RWPE1 (cell line): Measurements from ENCODE around the gene DYNLL2.

Source experiments
- CTCF ChIA-PET: fragments of 350-600 bp; sonication (Branson Sonifier 250); formaldehyde crosslinking; extraction: SDS; loops from one replicate; lab custom pipeline; 2021; lab: Yijun Ruan, JAX
- POLR2A ChIA-PET: fragments of 400-600 bp; formaldehyde crosslinking; extraction: SDS; loops from one replicate; lab custom pipeline; 2020; ENCODE audit warnings: antibody characterized with exemption; ENCODE audit not compliant: low non-redundant PET; lab: Yijun Ruan, JAX
- DNase-seq: peaks from one replicate; pipeline ENCODE4 v3.0.0; 2012; ENCODE audit warnings: low spot score
- H3K27ac ChIP-seq: fragments of 450-650 bp; 2 replicates; pipeline ENCODE4 v1.5.1; 2017
- CTCF ChIP-seq: fragments of 450-650 bp; conservative IDR thresholded peaks from 2 replicates; pipeline ENCODE4 v1.5.1; 2017; ENCODE audit warnings: low read depth, mild to moderate bottlenecking

The DYNLL2 gene

DNA sequence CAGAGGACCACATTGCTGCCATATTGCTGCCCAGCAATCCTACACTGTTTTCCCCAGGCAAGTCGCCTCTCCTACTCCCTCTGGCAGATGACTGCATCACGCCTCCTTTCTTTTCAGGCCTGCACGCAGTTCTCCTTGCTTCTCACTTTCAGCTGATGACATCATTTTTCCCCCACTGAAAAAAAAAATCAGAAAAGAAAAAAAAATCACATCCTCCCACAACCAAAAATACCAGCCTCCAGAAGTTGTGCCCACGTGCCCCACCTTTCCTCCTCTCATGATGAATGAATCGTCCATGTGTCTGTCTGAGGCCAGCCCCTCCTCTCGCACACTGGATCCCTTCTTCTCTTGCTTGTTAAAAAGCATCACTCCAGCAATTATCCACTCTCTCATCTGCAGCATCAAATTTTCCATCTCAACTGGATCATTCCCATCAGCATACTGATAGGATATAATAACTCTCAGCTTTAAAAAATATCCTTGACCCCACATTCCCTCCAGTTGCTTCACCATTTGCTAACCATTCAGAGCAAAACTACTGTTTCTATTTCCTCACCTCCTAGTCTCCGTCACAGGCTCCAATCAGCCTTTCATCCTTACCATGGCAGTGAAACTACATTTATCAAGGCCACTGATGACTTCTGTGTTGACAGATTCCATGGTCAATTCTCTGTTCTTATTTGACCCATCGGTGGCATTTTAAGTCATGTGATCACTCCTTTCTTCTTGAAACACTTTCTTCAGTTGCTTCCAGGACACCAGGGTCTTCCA, 30.1 kb upstream of the DYNLL2 start:
- no peak for TF ChIP-seq CTCF
- POLR2A ChIA-PET: no interaction called here
- no peak overlapping the region for H3K27ac ChIP-seq
- CTCF ChIA-PET: no interaction called here
- no peak for DNase-seq

DNA sequence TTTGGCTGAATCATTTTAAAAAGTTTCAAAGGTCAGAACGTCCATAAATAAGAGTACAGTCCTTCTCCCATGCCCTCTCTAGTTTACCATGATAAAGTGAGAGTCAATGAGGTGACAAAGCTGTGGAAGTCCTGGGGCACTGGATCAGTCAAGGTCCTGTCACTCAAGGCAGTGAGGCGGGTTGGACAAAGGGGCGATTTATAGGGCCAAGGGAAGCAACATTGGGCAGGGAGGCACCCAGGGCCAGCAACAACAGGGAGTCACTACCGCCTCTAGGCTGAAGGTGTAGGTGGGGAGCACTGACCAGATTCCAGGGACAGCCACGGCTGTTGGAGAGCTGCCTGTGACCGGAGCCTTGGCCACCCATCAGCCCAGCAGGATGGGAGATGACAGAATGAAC, 28.6 kb upstream of the DYNLL2 start:
- ChIA-PET POLR2A (no interaction called here), CTCF (no interaction called here)
- TF ChIP-seq CTCF: no peak
- H3K27ac ChIP-seq: no peak overlapping the region
- DNase-seq: no peak

DNA sequence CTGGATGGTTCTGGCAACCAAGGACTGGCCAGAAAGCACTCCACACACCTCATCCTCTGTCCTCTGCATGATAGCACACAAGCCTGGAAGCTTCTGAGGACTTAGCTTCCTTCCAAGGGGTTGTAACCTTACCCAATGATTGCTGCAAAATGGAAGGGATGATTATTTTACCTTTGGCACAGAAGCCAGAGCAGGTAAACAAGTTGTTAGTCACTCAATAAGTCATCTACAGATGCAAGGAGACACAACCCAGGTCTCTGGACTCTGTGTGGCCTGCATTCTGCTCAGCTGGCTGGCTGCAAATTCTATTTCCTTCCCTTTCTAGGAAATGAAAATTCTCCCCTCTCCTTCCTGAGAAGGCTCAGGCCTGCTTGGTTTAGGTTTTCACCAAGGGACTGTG, 26.7 kb upstream of the DYNLL2 start:
- H3K27ac ChIP-seq: no peak overlapping the region
- POLR2A ChIA-PET: no interaction called here
- no peak for TF ChIP-seq CTCF
- CTCF ChIA-PET: no interaction called here
- DNase-seq: no peak

DNA sequence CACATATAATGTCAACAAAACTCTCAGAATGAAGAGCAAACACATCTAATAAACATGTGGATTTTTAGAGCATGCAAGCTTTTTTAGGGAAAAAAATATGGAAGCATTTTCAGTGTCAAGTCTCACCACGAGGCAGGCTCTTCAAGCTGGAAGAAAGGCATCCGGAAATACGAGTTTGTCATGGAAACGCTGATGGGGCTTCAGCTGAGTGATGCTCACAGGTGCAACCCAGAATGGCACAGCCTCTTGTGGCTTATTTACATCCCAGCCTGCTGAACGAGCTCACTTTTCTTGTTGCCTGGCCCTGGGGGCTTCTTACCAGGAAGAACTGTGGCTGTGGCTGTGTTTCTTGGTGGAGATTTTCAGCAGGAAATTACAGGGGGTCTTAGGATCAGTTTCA, 24.1 kb upstream of the DYNLL2 start:
- no peak for TF ChIP-seq CTCF
- DNase-seq: no peak
- ChIA-PET CTCF (interaction anchor here (0.8 kb wide), 1 partner anchor 387 kb away, joined by 4 read pairs; no protein-coding TSS in a partner anchor), POLR2A (no interaction called here)
- H3K27ac ChIP-seq: no peak overlapping the region

DNA sequence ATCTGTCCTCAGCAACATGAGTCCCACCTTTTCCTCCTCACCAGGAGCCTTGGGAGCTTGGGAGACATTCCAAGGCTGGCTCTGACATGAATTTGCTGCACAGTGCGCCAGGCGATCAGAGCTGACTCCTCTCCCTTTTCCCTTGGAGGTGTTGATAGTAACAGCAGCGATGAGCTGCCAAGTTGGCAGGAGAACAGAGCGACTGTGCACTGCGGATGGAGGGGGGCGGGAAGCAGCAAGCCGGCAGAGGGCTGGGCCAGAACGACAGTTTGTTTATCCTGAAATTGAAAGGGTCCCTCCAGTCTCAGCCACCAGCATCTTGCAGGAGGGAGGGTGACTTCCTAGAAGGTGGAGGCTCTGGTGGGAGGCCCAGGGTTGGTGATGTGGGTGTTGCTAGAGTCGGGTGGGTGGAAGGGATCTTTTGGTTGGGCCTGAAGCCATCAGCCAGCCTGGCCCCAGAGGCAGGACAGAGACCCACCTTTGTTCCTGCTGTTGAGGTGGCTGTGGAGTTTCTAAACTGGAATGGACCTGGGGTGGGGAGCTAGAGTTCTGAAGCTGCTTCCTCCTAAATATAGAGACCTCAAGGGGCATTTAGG, 22.5 kb upstream of the DYNLL2 start:
- POLR2A ChIA-PET: no interaction called here
- CTCF ChIA-PET: interaction anchor here (0.6 kb wide), 1 partner anchor 313 kb away, joined by 3 read pairs; no protein-coding TSS in a partner anchor
- no peak for DNase-seq

DNA sequence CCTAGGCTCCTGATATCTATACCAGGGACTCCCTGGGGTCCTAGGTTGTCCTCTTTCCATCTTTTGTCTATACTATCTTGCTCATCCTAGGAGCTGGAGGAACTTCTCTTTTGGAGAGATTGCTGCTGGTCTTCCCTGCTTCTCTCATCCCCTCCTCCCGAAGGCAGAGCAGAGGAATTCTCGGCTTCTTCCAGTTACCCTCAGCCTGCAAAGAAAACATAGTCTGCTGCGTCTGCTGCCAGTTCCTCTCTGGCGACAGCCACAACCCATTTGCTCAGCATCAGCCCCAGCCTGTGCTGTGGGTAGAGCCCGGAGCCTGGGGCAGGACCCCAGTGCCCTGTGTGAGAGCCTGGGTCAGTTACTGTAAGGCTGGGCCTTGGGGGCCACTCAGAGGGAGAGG, 21.5 kb upstream of the DYNLL2 start:
- ChIA-PET POLR2A (no interaction called here), CTCF (no interaction called here)

More for the DNA sequence above, 22.5 kb upstream of the DYNLL2 start:
- peak overlapping the region; percentile 30 for H3K27ac ChIP-seq
- no peak for TF ChIP-seq CTCF

More for the DNA sequence above, 21.5 kb upstream of the DYNLL2 start:
- no peak overlapping the region for H3K27ac ChIP-seq
- no peak for DNase-seq
- TF ChIP-seq CTCF: no peak
